GM19351 (cell line): ENCODE measurements around the gene SMARCA2.

Source experiments
- ATAC-seq: cut with Tn5 transposase; IDR thresholded peaks from one replicate; pipeline ENCODE4 v1.9.1; 2021; ENCODE audit warnings: mild to moderate bottlenecking, moderate library complexity; ENCODE audit not compliant: unreplicated experiment

SMARCA2 gene

GRCh38 chr9:2199999-2200796 is 185.1 kb downstream of the SMARCA2 start:
- ATAC-seq = no peak

GRCh38 chr9:2208465-2208864 is 193.3 kb downstream of the SMARCA2 start:
- no peak for ATAC-seq

DNA sequence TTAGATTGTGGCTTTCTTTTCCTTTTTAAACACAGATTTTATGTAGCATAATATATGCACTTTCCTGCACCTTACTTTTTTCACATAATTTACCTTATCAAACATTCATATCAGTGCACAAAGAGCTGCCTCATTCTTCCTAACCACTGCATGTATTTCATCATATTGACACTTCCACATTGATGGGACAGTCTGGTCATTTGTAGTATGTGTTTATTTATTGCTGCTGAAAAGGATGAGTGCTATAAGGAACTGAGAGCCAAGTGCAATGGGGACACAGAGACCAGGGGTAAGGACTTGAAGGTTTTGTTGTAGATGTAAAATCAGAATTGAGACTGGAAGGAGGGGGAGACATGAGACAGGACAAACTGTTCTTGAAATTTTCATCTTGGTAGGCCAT is 193.8 kb downstream of the SMARCA2 start:
- ATAC-seq = peak; percentile 34

- ATAC-seq = peak; percentile 64
Observed at GRCh38 chr9:2209400-2209799, 194.3 kb downstream of the SMARCA2 start.

GRCh38 chr9:2210201-2210600 is 195.1 kb downstream of the SMARCA2 start:
- ATAC-seq = no peak

DNA sequence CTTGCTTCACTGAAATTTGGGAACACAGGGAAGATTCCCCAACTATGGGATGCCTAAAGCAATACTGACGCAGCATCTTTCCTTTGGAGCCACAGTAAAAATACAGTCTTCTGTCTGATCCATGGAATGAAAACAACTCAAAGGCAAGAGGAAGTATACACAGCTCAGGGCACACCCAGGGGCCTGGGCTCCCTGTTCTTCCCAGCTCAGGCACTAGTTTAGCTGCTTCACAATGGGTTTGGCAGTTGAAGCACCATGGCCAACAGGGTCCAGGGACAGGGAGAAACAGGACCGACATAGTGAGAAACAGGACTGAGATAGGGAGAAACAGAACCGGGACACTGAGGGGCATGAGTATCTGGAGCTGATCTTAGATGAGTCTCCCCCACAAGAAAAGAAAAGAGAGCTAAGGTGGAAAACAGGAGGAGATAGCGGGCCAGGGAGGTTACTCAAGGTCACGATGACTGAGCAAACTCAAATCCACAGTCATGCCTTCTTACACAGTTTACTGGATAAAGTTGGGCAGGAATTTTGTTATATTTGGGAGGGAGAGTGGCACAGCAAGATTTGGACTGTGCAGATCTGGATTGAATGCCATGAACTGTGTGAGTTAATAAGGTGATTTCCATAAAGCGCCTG is 198.8 kb downstream of the SMARCA2 start:
- no peak for ATAC-seq

DNA sequence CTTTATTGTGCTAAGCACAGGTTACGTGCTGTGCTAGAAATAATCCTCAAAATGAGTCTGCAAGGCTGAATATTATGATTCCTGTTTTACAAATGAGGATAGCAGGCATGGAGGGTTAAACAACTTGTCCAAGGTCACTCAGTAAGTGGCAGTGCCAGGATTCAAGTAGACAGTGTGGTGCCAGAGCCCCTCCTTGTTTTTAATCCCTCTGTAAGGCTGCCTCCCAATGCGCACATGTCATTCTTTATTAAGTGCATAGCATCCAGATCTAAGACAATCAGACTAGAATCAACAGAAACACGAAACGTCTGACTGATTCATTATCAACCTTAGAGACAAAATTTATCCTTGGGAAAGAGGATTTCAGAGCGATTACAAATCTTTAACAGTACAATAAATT is 199.6 kb downstream of the SMARCA2 start:
- ATAC-seq = no peak

DNA sequence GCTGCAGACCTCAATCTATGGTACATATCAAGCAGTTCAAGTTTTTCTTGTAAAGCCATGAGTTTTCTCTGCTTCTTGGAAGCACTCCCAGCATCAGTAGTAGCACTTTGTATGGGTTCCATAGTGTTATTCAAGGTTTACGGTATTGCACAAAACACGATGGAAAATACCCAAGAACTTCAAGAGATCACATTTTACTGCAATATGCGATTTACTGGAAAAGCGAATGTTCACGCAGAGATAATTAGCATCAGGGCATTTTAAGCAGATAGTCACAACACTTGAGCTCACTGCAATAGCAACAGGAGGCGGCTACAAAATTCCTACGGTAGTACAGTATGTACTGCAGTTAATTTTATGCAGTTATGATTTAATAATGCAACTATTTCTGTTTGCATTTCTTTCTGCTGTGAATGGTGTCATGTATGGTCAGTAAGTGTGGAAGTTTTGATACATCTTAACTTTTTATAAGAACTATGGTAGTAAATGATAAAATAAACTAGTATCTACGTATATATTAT is 200.8 kb downstream of the SMARCA2 start:
- ATAC-seq = no peak

GRCh38 chr9:2216591-2216990 is 201.4 kb downstream of the SMARCA2 start:
- ATAC-seq = no peak

GRCh38 chr9:2217540-2217939 is 202.4 kb downstream of the SMARCA2 start:
- no peak for ATAC-seq

DNA sequence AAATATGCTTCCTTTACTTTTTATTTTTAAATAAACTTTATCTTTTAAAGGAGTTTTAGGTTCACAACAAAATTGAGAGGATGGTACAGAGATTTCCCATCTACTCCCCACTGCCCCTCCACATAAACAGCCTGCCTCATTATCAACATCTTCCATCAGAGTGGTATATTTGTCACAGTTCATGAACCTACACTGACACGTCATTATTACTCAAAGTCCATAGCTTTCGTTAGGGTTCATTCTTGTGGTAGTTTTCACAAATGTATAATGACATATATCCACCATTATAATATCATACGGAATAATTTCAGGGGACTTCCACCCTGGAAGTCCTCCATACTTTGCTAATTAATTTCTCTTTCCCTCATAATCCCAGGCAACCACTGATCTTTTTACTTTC is 204.9 kb downstream of the SMARCA2 start:
- no peak for ATAC-seq

DNA sequence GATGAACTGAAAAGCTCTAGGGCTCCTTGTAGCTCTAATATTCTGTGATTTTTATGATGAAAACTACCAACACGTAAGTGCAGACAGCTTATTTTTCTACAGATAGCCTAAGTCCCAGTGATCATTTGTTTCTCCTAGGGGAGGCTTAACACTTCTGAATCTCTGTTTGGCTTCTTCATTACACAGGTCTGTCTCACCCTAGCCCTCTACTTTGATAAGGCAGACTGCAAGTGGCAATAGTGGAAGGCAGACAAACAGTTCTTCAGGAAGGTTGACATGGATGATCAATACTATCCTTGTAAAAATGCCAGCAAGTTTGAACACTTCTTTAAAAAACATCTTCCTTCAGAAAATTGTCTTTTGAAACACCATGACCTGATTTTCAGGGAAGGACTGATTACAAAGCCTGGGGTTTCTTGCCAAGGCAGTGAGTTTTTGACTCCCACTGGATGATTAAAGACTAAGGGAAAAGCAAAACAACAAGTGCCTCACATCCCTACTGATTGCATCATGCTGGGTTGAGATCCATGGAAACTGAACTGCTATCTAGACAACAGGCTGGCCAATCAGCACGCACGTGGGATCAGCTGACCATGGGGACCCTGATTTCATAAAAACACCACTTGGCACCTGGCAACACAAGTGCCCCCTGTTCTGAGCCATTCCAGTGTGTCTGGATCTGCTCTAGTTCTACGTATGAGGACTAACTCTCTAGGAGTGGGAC is 212.2 kb downstream of the SMARCA2 start:
- ATAC-seq = no peak

DNA sequence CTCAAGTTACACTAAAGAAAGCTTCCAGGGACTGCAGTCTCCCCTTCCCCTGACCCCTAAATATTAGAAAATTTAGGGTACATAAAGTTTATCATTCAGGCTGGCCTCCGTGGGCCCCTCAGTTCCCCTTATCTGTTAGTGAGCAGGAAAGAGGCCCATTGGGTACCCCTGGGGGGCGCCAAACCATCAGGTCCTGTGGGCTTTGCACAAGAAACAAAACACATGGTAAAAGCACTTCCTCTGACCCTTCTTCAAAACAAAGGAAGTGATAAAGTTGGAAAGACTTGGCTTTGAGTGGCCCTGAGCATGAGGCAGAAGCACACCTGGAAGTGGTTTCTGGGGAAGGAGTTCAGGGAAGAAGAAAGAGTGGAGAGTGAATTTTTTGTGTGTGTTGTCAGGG is 213.0 kb downstream of the SMARCA2 start:
- ATAC-seq = no peak

DNA sequence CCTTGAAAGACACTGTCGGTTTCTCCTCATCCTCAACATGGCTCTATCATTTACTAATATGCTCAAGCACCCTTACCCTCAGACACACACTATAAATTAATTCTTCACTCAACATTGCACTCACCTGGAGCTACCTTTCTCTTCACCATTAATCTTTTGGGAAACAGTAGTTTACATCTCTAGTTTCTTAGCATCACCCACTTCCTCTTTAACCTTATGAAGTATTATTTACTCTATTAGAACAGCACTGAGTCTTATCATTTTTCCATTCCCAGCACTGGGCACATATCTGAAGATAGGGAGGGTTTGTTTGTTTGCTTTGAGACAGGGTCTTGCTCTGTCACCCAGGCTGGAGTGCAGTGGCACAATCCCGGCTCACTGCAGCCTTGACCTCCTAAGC is 213.5 kb downstream of the SMARCA2 start:
- peak; percentile 34 for ATAC-seq

DNA sequence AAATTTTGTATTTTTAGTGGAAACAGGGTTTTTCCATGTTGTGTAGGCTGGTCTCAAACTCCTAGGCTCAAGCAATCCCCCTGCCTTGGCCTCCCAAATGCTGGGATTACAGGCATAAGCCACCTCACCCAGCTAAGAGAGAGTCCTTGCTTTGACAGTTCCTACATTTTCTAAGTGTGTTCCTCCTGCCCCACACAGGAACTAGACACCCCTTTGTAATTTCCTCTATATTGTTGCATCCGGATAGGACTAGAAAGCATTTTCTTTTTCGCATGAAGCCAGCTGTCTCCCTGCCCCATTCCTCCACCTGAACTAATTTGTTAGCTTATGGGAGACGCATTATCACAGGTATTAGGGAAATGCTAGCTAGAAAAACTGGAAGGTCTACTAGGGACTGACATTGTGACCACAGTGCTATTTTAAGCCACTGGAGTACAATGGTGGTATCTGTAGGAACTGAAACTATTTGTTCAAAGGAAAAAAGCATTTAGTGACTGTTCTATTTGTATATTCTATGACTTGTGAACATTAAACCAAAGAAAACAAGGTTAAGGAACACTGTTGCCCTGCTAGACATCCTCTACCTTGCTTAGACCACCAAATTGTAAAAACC is 214.1 kb downstream of the SMARCA2 start:
- ATAC-seq = peak; percentile 83

- ATAC-seq = no peak
Observed at GRCh38 chr9:2230362-2230761, 215.2 kb downstream of the SMARCA2 start.

DNA sequence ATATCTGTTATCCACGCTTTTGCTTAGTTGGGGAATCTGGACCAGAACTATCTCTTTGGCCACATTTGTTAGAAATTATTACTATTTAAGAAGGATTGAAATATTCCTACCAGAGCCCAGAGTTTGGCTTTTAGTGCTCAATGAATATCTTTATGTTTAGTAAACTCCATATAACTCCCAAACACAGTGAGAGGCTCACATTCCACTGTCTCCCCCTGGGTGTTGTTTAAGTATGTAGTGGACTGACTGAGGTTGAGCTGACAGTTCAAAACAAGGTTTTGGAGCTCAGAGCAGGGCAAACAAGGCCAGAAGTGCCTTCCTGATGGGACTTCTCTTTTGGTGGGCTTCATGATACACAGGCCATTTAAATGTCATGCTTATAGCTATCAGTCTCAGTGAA is 216.0 kb downstream of the SMARCA2 start:
- no peak for ATAC-seq

- ATAC-seq = no peak
Observed at GRCh38 chr9:2231829-2232228, 216.7 kb downstream of the SMARCA2 start.

DNA sequence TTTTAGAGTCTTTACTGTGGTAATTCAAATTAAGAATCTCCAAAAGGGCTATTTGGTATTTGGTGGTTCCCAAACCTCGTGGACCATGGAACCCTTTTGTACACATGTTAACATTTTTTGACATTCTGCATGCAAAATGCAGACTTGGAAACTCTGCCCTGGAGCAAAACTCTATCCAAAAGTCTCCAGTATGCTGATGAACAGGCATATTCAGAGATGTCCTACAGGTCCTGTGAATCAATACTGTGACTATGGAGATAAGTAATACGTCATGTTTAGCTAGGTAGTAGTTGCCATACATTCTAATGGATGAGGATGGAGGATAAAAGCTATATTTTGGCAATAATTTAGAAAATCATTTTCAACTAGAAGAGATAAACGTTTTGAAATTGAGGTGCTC is 218.1 kb downstream of the SMARCA2 start:
- ATAC-seq = no peak

- ATAC-seq = no peak
Observed at GRCh38 chr9:2234371-2234893, 219.3 kb downstream of the SMARCA2 start.

DNA sequence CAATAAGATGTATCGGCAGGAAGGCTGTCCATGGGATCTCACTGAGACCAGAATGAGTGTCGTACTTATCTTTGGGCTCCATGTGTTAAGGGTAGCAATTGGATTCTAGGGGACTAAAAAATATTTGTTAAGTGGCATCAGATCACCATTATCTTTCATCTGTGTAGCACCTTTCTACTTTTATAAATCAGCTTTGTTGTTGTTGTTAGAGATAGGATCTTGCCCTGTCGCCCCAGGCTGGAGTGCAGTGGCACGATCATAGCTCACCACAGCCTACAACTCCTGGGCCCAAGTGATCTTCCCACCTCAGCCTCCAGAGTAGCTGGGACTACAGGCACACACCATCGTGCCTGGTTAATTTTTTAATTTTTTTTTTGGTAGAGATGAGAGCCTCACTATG is 220.5 kb downstream of the SMARCA2 start:
- no peak for ATAC-seq
